Activated CD4-positive, alpha-beta memory T cell treated with anti-CD3 and anti-CD28 coated beads for 36 hours (primary cell): Measurements from ENCODE around the gene UCHL5. TPM values are rescaled to one million over a fixed set of nuclear protein-coding genes. Genes with fewer than 3 reads are reported as not detected.

Source experiments
- total RNA-seq, 2 experiments: library from RNA; stranded (reverse); gene quantifications; one replicate each; pipeline ENCODE4 v1.2.3, GENCODE V29; 2021

The UCHL5 gene
- total RNA-seq, 2 experiments from 2014 or later: 72.1 to 77.5 TPM

Other genes with a start within 250 kb of the UCHL5 start
- 10 to 100 TPM; 56.5 to 65.8 TPM for gene RO60, start 252 bp upstream of the UCHL5 start, total RNA-seq
- 10 to 100 TPM; 25.4 to 25.8 TPM for gene GLRX2, start 46.1 kb upstream of the UCHL5 start, total RNA-seq
- 10 to 100 TPM; 47.9 to 49.3 TPM for gene CDC73, start 62.7 kb upstream of the UCHL5 start, total RNA-seq
- gene B3GALT2, start 127.3 kb upstream of the UCHL5 start, total RNA-seq: under 1 TPM; 0.07 to 0.14 TPM